GM18520 (cell line): ENCODE results near the gene RRN3.
"Not testable (repeated sequence)": the region's sequence is repeated elsewhere in the genome, so short reads cannot be mapped to it uniquely, and the experiment has no call there.

ENCODE experiments used
- ATAC-seq: cut with Tn5 transposase; IDR thresholded peaks from one replicate; pipeline ENCODE4 v1.9.1; 2021; ENCODE audit not compliant: unreplicated experiment

The RRN3 gene

DNA sequence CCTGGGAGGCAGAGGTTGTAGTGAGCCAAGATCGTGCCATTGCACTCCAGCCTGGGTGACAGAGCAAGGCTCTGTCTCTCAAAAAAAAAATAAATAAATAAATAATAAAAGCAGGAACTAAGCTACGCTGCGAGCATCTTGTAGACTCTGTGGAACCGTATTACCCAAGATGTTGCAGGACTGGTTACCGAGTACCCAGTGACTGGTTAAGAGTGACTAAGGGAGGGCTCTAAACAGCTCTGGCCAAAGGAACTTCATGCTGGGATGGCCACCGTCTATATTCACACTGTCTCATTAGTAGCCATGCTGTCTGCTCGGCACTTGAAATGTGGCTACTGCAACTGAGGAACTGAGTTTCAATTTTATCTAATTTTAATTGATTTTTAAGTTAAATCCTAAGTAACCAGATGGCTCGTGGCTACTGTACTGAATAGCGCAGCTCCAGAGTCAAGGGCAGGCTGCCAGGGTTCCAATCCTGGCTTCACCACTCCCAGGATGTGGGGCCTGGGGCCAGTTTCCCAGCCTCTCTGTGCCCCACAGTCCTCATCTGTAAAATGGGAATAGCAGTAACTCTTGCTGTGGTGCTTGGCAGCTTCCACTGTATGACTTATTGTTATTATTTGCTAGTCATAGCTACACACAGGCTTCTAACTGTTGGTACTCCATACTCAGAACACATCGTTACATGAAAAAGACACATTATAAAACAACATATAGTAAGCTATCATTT lies 41.2 kb downstream of the RRN3 start:
- ATAC-seq: no peak

DNA sequence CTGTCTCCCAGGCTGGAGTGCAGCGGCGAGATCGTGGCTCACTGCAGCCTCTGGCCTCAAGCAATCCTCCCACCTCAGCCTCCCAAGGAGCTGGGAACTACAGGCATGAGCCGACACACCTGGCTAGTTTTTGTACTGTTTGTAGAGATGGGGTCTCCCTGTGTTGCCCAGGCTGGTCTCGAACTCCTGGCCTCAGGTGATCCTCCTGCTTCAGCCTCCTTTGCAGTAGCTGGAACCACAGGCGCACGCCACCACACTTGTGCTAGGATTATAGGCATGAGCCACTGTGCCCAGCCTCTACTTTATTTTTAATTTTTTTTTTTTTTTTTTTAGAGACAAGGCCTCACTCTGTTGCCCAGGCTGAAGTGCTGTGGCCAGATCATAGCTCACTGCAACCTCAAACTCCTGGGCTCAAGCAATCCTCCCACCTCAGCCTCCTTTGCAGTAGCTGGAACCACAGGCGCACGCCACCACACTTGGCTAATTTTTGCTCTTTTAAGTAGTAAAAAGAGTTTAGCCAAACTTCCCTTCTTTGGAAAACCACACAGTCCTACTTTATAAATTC lies 42.6 kb downstream of the RRN3 start:
- no peak for ATAC-seq

DNA sequence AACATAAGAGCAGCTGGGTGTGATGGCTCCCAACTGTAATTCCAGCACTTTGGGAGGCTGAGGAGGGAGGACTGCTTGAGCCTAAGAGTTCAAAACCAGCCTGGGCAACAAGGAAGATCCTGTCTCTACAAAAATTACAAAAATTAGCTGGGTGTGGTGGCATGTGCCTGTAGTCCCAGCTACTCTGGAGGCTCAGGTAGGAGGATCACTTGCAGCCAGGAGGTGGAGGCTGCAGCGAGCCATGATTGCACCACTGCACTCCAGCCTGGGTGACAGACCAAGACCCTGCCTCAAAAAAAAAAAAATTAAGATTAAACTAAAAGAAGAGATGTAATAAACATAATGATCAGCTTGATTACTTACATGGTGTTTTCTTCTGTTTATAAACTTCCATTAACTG lies 43.6 kb downstream of the RRN3 start:
- ATAC-seq: not testable (repeated sequence)

DNA sequence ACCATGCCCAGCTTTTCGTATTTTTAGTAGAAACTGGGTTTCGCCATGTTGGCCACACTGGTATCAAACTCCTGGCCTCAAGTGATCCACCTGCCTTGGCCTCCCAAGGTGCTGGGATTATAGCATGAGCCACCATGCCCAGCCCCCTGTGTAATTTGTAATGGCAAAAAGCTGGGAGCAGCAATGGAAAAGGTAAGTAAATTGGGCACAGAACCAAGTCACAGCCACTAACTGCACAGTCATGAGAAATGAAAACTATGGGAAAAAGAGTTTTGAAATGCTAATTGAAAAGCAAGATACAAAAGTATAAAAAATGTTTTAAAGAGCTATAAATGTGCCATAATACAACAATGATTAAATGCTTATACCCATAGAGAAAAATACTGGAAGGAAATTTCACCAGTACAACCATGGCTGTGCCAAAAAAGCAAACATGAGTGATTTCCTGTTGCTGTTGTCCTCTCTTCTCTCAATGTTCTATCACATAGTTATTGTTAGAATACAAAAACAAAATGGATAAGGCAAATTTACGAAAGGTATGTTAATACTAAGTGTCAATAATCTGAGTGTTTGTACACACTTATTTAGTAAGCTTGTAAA lies 44.4 kb downstream of the RRN3 start:
- no peak for ATAC-seq

DNA sequence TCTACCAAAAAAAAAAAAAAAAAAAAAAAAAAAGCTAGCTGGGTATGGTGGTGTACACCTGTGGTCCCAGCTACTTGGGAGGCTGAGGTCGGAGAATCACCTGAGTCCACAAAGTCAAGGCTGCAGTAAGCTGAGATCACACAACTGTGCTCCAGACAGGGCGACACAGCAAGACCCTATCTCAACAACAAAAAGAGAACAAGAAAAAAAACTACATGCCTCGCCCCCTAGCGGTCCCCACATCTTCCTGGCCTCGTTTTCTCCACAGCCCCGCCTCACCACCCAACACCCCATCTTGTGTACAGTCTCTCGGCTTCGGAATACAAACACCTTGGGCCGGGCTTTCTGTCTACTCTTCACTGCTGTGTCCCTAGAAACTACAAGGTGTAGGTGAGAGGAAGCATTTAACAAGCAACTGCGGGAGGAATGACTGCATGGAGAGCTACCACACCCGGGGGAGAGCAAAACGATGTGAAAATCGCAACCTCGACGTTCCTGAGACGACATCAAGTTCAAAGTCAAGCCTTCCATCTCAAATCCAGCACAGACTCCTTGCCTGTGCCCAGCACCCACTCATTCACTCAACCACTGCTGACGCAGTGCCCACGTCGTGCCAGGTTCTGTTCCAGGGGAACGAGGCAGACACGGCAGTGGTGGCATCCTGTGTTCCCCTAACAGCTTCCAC lies 47.2 kb downstream of the RRN3 start:
- ATAC-seq: no peak

DNA sequence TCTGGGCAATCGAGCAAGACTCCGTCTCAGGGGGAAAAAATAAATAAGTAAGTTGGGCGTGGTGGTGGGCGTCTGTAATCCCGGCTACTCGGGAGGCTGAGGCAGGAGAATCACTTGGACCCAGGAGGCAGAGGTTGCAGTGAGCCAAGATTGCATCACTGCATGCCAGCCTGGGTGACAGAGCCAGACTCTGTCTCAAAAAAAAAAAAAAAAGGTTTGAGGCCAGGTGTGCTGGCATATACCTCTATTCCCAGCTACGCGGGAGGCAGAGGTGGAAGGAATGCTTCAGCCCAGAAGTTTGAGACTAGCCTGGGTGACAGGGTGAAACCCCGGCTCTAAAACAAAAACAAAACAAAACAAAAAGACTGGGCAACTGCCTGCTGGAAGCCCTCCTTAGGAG lies 48.8 kb downstream of the RRN3 start:
- ATAC-seq: not testable (repeated sequence)

DNA sequence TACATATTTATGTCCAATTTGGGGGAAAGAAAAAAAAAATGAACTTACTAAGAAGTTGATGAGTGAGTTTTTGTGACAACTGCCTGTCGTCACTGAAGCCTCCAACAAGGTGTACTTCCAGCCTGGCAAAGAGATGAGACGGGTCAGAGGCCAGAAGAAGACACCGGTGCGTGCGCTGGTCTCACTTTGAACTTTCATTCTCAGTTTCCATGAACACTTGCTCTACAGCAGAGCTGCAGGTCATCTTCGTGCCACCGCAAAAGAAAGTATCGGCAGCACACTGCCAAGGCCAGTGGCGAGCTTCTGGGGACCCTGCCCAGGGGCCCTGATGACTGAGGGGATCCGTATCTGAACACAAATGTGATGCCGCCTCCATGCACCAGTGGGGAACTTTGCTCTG lies 49.8 kb downstream of the RRN3 start:
- no peak for ATAC-seq

DNA sequence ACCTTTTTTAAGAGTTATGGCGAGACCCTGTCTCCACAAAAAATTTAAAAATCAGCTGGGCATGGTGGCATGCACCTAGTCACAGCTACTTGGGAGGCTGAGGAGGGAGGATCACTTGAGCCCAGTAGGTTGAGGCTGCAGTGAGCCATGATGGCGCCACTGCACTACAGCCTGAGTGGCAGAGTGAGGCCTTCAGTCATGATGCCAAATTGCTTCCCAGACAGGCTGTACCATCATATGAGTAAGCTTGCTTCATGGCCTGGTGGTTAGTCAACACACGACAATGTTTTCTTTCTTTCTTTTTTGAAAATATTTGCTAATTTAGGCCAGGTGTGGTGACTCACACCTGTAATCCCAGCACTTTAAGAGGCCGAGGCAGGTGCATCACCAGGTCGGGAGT lies 50.7 kb downstream of the RRN3 start:
- no peak for ATAC-seq

DNA sequence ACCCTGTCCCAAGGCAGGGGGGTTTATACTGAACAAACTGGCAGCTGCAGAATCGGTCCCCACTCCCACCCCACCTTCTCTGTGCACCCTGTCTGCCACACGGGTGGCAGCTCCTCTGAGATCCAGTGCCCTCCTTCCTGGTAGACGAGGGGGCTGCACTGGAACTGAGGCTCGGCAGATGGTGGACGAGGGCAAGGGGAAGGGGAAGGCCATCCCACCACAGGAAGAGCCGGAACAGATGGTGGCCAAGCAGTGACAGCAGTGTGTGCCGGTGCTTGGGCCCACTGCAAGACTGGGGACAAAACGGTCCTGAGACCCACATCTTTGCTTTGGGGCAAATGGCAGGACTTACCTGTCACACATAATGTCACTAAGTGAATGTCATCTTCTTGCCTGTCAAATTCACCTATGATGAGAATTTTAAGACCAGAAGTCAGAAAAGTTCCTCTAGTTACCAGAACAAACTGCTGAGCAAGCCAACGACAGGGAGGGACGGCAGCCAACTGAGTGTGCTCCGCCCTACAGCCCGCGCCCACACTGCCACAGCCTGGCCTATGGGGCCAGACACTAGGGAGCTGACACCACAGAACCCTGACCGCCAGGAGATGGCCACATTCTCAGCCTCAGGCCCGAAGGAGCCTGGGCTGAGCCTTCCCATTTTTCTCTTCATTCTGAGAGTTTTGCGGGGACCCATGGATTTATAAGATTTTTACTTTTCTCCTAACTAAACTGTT lies 52.6 kb downstream of the RRN3 start:
- ATAC-seq: no peak

DNA sequence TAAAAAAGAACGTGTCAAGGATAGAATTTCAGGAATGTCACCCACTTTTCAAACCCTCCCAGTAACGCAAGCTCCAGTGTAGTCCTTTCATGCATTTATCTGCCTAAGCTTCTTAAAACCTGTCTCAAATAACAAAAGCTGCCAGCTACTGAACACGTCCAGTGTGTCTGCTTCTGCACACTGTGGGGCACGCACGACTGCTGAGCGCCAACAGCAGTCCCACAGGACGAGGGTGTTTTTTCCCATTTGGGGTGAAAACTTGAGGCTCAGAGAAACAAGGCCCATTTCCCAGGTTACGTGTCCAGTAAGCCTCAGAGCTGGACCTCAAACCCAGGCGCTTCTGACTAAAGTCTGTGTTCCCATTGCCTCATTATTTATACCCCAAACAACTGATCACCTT lies 55.4 kb downstream of the RRN3 start:
- no peak for ATAC-seq

DNA sequence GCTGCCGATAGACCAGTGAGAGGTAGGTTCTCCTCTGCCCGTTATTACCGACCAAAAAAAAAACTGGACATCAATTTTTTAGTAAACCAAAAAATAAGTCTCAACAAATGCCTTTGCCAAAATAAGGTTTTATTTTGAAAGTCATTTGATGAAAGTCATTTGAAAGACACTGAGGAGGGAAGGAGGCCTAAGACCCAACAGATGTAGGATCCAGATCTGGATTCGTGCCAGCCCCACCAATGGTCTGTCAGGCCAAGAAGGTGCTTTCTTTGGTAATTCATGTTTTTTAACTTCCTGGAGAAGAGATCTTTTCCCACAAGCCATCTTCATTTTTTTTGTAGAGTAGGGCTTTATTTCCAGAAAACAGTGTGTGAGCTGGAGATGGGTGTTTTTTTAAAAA lies 56.3 kb downstream of the RRN3 start:
- no peak for ATAC-seq

DNA sequence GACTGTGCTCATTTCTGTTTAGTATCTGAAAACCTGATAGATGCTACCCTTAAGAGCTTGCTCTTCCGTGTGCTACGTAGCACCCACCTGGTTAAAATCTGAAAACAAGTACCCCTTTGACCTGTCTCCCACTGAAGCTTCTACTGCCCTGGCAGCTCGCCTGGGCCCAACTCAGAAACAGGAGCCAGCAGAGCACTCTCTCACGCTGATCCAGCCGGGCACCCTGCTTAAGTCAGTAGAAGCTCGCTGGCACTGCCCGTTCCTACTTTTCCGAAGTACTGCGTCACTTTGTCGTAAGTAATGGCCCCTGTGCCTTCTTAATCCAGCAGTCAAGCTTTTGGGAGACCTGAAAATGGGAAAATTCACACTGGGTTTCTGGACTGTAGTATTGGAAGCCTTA lies 57.1 kb downstream of the RRN3 start:
- no peak for ATAC-seq

DNA sequence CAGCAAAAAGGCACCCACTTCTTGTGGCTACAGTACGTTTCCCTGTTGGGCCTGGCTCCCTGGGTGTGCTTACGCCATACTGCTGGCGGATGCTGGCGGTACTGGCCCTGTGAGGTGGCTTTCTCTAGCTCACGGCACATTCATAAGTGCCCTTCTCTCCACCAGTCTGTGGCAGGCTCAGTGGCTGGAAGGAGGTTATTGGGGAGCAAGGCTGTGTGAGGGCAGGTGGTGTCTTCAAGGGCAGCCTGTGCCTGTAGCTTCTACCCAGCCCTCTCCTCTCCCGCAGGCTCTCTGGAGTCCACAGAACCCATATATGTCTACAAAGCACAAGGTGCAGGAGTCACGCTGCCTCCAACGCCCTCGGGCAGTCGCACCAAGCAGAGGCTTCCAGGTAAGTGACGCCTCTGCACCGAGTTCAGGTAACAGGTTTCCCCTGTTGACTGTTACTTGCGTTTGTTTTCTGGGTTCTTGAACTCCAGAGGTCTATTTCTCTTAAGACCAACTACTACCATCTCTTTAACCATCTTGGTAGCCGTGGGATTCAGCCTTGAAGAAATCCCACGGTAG lies 58.8 kb downstream of the RRN3 start:
- ATAC-seq: no peak

DNA sequence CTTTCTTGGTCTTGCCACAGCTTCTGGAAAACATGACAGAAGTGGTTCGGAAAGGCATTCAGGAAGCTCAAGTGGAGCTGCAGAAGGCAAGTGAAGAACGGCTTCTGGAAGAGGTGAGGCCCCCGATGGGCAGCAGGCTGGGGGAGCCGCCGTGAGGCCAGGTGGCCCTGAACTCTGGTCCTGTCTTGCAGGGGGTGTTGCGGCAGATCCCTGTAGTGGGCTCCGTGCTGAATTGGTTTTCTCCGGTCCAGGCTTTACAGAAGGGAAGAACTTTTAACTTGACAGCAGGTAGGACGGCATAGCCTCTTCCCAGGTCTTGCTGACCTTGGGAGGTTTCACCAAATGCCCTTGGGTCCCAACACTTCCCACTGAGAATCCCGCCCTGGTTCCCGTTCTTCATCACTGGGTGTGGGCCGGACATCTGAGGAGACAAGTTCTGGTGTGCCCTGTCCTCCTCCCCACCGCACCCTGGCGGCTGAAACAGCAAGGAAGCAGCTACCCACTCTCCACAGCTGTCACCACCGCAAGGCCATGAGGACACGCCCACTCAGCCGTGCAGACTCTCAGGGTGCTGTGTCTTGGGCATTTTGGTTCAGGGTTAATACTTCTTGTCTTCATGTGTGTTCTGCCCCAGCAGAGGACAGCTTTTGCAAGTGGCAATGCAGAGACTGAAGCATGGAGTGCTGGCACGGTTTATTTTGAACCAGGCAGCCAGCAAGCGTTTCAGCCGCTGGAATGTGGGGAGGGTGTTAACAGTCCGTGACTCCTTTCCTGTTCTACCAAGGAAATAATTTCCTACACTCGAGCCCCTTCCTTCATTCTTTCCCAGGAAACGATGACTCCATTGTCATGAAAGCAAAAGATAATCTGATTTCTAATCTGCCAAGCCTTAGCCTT lies 59.6 kb downstream of the RRN3 start:
- ATAC-seq: no peak

DNA sequence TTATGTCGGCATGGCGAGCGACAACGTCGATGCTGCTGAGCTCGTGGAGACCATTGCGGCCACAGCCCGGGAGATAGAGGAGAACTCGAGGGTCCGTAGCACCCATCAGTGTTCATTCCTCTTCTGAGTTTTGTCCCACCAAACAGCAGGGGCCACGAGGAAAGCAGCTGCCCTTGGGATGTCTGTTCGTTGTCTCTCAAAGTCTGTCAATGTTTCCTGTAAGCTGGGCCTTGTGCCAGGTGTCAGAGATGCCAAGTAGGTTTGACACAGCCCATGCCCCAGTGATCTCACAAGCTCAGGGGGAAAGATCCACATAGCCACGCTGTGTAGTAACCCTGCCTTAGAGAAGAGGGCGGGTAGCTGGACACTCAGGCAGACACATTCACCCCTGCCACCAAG lies 60.8 kb downstream of the RRN3 start:
- ATAC-seq: no peak

DNA sequence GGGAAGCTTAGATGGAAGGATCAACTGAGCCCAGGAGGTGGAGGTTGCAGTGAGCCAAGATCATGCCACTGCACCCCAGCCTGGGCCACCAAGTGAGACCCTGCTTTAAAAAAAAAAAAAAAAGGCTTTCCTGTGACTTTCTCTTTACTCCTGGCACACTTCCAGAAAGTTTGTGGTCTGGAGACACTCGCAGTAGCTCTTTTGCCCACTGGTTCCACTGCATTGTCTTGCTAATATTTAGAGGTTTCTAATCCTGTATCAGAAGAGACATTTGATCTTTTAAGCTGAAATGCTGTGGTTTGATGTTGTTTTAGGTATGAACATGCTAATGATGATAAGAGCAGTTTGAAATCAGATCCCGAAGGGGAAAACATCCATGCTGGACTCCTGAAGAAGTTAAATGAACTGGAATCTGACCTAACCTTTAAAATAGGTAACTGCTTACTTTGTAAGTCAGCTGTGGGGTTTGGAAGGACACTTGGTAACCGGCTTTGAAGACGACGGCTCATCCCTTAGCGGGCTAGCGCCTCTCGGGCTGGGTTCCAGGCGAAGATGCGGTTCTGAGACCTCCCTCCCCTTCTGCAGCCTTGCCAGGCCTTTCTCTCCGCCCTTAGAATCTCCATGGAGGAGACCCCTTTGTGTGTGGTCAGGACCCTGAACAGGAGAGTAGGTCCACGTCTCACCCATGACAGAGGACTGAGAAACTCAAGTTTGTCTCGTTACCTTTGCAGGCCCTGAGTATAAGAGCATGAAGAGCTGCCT lies 61.3 kb downstream of the RRN3 start:
- ATAC-seq: no peak

DNA sequence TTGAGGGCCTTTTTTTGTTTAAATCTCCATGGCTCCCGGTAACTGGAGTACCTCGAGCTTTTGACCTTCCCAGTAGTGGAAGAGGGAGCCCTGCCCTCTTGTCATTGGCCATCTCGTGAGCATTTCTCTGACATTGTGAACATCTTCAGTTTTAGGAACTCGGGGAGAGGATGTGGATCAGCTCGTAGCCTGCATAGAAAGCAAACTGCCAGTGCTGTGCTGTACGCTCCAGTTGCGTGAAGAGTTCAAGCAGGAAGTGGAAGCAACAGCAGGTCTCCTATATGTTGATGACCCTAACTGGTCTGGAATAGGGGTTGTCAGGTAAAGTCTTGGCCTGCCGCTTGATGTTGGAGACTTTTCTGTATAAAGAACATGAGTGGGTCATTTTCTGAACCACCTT lies 62.5 kb downstream of the RRN3 start:
- ATAC-seq: no peak

DNA sequence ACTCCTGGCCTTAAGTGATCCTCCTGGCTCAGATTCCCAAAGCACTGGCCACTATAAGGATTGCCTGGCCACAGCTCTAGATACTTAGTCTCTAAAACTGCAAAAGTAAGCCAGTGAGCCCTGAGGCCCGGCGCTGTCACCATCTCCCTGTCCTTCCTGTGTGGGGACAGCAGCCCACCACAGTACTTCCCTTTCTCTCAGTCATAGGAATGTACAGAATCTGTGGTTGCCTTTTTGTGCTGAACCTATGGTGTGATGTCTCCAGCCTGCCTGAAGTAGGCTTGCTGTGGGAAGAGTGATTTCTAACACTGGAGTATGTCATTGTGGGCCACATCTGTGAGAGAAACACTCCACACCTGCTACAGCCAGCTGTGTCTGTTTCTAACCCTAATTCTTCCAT lies 62.9 kb downstream of the RRN3 start:
- ATAC-seq: no peak

DNA sequence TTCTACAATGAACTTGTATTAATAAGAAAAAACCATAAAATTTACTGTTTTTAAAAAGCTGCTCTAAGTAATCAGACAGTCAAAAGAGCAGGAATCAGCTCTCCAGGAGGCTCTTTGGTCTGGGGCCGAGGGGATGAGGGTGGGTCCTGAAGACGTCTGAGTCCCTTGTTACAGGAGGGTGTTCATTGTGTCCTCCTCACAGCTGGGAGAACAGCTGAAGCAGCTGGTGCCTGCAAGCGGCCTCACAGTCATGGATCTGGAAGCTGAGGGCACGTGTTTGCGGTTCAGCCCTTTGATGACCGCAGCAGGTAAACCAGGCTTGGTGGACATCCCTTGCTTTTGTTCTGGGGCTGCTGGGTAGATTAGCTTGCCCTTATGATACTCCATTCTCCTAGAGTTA lies 64.3 kb downstream of the RRN3 start:
- not testable (repeated sequence) for ATAC-seq
